HG03442 (cell line): ENCODE results near the gene YBX3.
A peak's percentile ranks its signal among the peaks of the same experiment; 100 is the strongest.

ENCODE experiments used
- ATAC-seq: cut with Tn5 transposase; IDR thresholded peaks from one replicate; pipeline ENCODE4 v1.9.1; 2021; ENCODE audit warnings: mild to moderate bottlenecking, moderate library complexity; ENCODE audit not compliant: unreplicated experiment

YBX3 gene

DNA sequence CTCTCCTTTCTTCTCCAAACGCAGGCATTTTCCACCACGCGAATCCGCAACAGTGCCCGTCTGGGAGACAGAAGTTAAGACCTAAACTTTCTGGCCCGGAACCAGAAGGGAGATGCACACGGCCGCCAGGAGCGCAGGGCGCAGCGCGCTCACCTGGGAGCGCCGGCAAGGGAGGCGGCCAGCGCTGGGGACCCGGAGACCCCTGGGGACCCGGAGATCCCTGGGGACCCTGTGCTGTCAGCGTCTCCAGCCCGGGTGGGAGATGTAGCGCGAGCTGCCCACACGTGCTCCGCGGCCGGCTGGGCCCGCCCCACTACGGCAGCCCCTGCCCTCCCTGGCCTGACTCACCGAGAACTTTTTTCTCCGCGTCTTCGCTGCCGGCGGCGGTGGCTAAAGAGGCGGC lies 620 bp downstream of the YBX3 start:
- peak; percentile 41 for ATAC-seq

DNA sequence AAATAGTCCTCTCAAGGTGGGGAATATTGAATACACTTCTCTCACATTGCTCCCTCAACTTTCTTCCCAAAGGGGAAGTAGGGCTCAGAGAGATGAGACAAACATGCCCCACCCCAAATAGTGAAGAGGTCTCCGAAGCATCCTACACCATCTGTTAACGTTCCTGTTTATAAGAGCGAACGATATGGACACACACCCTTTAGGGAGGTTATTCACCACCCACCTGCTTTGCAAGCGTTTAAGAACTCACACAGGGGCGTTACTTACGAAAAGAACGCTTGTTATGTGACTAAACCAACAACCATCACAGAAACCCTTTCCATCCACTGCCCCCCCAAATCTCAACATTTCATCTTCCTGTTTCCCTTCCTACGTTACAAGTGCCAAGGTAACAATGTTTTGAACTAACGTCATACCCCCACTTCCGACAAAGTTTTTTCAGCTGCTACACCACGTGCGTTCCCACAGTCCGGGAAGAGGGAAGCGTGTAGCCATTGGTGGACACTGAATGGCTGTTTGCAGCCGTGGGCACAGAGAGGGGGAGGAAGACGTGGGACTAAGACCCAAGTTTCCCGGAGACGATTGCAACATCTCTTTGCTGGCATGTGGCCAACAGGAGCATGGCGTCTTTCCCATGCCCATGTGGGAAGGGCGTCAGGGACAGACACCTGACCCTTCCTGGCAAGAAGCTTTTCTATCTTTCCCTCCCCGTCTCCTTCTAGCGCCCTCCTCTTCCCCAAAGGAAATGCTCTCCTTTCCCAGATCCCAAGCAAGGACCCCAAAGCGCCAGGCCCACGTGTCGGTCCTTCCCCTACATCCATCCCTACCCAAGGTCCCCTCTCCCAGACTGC lies 1.2 kb downstream of the YBX3 start:
- ATAC-seq = peak; percentile 33

DNA sequence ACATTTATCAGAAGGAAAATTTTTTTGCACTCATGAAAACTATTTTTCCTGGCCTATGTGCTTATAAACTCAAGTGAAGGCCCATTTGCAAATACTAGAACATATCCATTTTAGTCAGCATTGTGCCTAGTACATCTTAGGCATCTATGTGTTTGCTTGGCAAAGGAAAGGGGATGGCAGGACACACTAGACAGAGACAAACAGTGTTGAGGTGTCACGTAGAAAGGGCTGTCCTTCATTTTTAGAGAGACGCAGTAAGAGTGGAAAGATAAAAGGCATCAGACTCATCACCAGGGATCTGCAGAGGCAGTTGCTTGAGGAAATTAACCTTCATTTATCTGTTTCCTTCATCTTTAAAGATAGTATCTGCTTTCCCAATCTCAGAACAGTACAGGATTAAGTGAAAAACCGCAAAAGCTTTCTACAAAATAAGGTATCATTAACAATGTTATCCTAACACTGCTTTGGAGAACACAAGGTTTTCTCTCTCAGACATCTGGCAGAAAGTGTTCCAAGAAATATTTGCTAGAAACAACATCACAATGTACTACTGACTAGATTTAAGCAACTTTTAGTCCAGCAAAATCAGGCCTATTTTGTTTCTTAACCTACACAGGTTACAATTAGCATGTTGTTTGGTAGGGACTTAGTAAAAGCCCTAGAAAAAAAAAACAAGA lies 2.0 kb downstream of the YBX3 start:
- no peak for ATAC-seq

DNA sequence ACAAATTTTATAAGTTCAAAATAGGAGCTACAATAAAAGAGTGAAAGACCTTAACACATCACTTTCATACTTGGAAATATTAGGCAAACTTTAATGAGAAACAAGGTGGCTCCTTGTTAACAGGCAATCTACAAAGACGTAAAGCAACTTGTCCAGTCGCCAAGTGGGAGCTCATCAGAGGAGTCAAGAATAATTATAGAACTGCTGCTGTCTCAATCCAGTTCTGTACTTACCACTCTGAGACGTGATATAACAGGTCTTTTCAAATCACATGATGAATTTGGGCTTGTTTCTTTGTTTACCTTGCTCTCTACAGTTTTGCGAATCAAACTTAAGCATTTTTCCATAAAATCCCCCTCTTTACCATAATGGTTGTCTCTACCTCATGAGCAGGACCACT lies 3.6 kb downstream of the YBX3 start:
- no peak for ATAC-seq

DNA sequence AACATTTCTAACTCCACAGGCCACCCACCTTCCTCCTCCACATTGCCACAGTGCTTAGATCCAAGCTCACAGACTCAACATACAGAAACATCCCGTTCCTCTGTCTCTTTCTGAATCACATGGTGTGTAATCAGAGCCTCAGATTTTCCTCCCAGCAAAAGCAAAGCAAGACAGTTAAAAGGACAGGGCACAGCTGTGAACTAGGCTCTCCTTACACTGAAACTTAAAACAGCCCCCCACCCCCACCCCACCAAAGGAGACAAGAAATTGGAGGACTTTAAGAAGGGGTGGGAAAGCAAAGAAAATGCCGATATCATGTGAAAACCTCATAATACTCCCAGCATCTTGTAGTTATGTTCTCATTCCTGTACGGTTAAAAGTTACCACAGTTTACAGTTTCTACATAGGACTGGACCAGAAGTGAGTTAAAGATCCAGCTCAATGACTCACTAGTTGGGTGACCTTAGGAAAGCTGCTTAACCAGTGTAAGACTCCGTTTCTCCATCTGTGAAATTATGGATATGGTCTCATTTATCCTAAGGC lies 4.8 kb downstream of the YBX3 start:
- no peak for ATAC-seq

DNA sequence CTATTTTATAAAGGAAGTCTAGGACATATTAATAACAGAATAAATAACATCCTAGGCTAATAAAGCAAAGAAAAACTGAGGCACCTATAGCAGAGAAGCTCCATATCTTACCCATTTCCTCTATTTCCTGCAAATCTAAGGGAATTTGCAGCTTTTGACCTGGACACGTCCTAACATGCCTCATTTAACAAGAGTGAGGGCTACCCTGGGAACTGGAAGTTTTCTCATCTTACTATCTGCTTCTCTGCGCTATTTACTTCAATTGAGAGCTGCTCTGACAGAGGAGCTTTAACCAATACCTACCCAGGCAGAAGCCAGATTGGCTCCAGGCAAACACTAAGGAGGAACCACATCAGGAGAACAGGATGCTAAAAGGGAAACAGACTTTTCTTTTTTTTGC lies 5.7 kb downstream of the YBX3 start:
- no peak for ATAC-seq

DNA sequence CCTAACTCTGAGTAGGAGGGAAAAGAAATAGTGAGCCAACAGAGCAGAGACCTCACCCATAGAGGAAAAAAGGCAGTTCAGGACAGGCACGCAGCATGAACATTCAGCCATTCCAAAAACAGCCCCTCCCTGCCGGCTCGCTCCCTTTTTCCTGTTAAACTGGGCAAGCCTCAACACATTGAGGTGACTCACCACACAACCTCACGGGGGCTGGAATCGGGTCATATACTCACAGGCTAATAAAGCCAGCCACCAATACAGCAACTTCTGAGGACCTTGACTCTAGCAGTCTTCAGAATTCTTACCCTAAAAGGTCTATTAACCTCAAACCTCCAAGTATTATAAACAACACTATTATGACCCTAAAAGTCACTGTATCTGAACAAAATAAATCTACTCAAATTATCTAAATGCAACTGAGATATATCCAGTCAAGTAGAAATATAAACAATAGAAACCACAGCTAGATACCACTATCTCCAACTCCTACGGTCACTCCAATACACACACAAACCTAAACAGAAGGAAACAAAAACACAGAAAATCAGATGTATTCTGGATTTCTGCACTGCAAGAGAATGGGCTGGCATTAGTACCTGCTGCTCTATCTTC lies 6.3 kb downstream of the YBX3 start:
- no peak for ATAC-seq

DNA sequence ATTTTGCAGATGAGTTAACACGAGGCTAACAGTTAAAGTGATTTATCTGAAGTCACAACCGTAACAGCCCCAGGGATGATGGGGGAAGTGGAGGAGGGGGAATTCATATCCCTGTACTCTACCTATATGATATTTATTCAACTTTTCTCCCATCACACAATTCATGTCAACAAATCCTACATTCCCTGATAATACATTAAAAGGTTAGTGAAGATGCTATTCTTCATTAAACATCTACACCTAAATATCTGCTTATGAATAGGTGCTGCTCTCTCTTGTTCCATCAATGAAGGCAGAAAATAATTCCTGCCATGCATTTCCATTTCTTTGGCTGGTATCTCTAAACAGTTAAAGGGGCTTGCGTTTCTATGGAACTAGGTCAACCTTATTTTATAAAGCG lies 6.8 kb downstream of the YBX3 start:
- ATAC-seq = no peak

DNA sequence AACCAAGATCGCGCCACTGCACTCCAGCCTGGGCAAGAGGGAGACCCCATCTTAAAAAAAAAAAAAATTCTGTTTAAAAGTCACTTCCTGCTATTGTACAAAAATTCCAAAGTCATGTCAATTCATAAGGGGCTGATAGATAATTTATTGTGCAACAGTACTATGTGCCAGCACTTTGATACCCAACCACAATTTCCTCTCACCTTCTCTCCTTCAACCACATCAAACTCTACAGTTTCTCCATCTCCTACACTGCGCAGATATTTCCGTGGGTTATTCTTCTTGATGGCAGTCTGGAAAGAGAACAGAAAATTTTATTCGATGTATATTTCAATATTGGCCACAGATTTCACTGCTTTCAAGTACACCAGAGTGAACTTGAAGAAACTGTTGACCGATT lies 7.6 kb downstream of the YBX3 start:
- ATAC-seq = no peak

DNA sequence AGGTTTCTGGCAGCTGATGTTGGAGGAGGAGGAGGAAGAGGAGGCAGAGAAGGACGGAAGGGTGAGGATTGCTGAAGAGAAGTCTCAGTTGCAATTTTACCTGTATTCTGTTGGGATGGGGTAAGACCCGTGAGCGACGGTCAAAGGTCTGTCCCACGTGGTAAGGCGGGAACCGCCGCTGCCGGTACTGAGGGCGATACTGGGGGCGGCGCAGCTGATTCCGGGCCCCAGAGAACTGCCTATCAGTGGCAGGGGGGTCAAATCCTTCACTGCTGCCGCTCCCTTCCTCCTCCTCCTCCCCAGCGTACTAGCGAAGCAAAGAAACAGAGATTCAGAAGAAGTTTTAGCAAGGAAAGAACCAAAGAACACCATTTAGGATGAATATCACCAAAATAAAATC lies 13.3 kb downstream of the YBX3 start:
- no peak for ATAC-seq

DNA sequence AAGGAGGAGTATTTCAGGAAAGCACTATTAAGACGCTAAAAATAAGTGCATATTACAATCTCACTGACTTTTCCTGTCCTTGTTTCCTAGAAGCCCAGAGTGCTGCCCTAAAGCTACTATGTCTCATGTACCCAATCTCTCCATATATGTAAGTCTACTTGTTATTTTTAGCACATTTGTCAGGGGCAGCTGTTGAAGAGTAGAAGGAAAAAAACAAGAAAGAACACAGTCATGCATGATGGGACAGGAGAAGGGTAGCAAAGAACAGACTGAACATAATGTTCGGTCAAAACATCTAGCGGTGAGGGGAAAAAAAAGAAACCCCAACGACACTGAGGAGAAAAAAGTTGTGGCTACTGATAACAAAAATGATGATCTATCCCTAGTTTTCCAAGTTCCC lies 14.3 kb downstream of the YBX3 start:
- no peak for ATAC-seq

DNA sequence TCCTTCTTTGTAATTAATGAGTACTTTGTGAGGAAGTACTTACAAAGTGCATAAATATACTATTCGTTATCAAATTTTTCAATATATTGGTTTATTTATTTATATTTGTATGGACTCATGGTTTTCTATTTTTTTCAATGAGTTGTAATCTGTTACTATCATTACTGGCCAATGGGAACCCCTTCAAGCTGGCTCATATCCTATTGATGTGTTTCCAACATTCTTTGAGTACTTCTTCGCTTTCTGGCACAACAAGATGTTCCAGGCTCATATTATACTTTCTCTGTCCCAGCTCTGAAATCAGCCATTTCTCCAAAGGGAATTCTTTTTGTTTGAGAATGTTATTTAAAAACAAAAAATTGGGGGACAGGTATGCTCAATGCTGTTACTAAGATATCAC lies 17.5 kb downstream of the YBX3 start:
- no peak for ATAC-seq

DNA sequence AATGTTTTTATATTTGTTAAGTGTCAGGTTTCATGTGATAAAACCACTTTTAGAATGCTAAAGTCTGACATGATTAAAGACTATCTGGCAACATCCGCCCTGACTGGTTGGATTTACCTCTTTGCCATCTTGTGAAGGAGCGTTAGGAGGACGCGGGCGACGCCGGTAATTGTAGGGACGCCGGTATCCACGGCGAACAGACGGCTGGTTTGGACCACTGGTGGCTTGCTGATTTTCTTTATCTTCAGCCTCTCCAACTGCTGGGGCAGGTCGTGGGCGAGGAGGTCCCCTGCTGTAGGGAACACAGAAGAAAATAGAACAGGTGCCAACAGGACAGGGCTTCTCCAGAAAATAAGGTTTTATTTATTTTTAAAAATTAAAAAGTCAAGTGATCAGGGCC lies 21.3 kb downstream of the YBX3 start:
- ATAC-seq = no peak

DNA sequence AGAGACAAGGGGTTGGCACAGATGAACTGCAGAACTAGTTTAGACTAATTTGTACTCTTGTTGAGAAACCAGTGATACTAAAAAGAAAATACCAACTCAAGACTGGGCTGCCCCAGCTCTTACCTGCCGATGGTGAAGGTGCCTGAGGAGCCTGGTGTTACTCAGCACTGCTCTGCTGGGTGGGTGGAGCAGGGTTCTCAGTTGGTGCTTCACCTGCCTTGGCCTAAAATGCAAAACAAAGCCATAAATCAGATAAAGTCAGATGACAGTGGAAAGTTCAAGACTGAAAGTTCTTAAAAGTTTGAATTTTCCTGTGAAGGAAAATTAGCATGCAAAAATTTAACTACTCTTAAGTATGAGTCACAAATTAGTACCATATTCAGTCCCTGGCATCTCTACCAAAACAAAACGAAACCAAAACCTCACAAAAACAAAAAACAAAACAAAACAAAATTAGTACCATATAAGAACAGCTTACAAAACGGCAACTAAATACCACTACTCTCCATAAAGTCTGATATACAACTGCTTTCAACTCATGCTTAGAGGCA lies 21.9 kb downstream of the YBX3 start:
- ATAC-seq = peak; percentile 55

DNA sequence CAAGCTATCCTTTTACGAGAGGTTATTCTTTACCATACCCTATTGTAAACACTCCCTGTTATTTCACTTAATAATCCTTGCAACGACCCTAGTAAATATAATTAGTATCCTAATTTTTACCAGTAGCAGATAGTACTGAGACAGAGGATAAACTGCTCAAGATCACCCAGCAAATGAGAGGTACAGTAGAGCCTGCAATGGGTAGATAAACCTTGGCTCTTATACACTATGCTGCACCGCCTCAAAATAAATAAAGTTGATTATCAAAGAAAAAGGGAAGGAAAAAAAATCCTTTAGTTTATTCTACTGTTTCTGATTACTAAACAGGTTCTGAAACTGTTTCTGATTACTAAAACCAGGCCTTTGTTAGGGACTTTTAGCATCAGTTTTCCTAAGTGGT lies 22.5 kb downstream of the YBX3 start:
- no peak for ATAC-seq

DNA sequence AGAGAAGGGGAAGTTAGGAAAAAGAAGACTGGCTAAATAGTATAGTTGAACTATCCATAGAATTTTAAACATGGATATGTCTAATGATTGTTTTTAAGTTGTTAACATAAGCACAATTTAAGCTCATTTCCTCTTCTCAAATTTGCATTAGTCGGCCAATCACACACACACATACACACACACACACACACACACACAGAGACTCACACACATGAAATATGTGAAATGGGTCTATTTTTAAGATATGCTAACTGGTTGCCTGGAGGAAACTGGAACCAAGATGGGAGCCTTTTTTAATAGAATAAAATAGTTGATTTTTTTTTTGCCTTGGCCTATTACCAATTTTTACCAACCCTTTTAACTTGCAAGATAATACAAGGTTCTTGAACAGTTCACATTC lies 25.3 kb downstream of the YBX3 start:
- no peak for ATAC-seq

DNA sequence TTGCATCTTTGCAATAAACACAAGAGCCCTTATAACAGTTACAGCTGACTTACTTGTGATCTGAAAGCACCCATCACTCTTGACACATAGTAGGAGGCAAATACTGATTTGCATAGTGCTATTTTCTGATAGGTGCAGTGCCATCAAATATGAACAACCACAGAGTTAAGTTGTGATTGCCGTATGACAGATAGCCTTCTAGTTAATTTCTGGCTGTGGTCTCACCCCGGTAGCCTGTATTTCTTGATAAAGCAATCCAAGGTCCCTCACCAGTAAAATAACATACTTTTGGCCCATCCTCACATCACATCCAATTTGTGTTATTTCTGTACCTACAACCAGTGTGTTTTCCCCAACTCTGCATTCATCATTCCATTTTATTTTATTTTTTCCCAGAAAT lies 26.0 kb downstream of the YBX3 start:
- ATAC-seq = no peak

DNA sequence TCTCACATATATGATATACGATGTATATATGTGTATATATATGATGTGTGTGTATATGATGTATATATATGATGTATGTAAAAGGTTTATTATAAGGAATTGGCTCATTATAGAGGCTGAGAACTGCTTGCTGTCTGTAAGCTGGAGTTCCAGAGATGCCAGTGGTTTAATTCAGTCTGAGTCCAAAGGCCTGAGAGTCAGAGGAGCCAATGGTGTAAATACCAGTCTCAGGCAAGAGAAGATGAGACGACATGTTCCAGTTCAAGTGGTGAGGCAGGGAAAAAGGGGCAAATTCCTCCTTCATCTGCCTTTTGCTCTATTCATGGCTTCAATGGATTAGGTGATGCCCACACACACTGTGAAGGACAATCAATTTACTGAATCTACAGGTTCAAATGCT lies 32.2 kb downstream of the YBX3 start:
- no peak for ATAC-seq

DNA sequence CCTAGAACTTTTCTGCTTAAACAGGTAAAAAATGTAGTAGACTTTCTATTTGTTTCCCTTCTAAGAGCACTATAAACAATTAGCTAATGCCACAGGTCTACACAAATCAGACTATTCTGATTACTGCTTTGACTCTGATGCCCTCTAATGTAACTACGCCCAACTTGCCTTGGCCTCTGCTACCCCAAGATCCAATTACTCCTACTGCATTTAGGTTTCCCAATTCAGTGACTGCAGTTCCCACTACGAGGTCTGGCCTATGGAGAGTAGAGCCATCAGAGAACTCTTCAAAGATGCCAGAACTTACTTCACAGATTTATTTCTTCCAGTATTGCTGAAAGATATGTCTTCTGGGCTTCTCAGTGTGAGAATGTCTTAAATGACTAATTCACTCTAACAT lies 34.0 kb downstream of the YBX3 start:
- no peak for ATAC-seq

DNA sequence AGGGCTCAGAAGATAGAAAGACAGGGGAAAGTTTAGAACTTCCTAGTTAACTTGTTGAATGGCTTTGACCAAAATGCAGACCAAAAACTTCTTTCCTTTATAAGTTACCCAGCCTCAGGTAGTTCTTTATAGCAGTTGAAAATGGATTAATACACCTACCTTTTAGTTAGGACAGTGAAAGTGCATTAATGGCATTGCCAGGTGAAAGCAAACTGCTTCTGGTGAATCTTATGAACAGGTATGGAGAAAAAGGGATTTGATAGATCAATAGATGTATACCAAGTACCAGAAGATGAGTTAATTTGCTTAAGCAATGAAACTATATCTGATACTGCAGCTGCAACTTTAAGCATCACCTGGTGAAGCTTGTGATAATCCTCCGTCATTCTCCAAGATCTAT lies 35.1 kb downstream of the YBX3 start:
- ATAC-seq = no peak

DNA sequence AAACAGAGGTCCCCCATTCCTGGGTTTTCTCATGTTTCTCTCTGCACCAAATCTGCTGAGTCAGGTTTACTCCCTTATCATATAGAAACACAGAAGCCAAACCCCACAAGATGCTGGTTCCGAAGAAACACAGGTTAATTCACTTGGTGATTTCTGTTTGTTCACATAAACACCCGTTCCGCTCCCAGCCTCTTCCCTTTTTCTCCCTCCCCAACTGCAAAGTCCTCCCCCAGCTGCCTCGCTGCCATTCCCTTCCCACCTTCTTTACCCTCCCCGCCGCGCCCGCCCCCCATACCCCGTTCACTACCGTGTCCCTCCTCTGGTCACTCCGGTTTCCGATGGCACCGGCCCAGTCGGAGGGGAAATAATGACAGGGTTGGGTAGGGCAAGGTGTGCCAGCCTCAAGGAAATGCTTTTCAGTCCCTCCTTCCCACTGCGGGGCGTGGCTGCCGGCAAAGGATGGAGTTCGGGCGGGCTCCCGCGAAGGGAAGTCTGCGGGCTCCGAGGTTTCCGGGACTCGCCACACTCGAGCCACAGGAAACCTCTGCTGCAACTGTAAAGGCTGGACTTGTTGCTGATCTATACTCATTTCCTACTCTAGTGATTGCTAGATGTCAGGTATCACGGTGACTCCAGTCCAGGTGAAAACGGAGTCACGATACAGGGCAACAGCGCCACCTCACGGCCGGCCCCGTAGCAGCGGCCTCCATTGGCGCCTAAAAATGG lies 49.3 kb downstream of the YBX3 start, which contains the start of gene STYK1:
TSS of gene STYK1 (minus strand) at position 394 of the 726 bp plus-strand sequence. CDS start 39,434 bp downstream, outside the sequence.
- ATAC-seq = peak; percentile 60
